HG02884 (cell line): Measurements from ENCODE around the gene C19orf38.

Experiments
- ATAC-seq: cut with Tn5 transposase; IDR thresholded peaks from one replicate; pipeline ENCODE4 v1.9.1; 2021; ENCODE audit warnings: mild to moderate bottlenecking, moderate library complexity; ENCODE audit not compliant: unreplicated experiment

The C19orf38 gene

GRCh38 chr19:10848230-10848856, at the start of gene C19orf38:
Gene C19orf38, plus strand, starts transcription at chr19:10848415. Its CDS starts 94 bp downstream, at chr19:10848509.
- no peak for ATAC-seq

- ATAC-seq = no peak
Measured at GRCh38 chr19:10800488-10800887, 47.7 kb upstream of the C19orf38 start.

GRCh38 chr19:10802479-10802878, 45.7 kb upstream of the C19orf38 start:
- ATAC-seq = no peak

- no peak for ATAC-seq
Measured at GRCh38 chr19:10803252-10803651, 45.0 kb upstream of the C19orf38 start.

- ATAC-seq = no peak
Measured at GRCh38 chr19:10805065-10805757, 43.0 kb upstream of the C19orf38 start.

GRCh38 chr19:10805758-10806247, 42.4 kb upstream of the C19orf38 start:
- ATAC-seq = no peak

GRCh38 chr19:10808937-10809649, 39.1 kb upstream of the C19orf38 start:
- ATAC-seq = no peak

- ATAC-seq = no peak
Measured at GRCh38 chr19:10809651-10810285, 38.4 kb upstream of the C19orf38 start.

- ATAC-seq = no peak
Measured at GRCh38 chr19:10811391-10812111, 36.7 kb upstream of the C19orf38 start.

GRCh38 chr19:10812196-10812595, 36.0 kb upstream of the C19orf38 start:
- ATAC-seq = no peak

GRCh38 chr19:10812902-10813404, 35.3 kb upstream of the C19orf38 start:
- no peak for ATAC-seq

- no peak for ATAC-seq
Measured at GRCh38 chr19:10815007-10815536, 33.1 kb upstream of the C19orf38 start.

- no peak for ATAC-seq
Measured at GRCh38 chr19:10815969-10816644, 32.1 kb upstream of the C19orf38 start.

- no peak for ATAC-seq
Measured at GRCh38 chr19:10816691-10817090, 31.5 kb upstream of the C19orf38 start.

GRCh38 chr19:10817291-10818038, 30.8 kb upstream of the C19orf38 start:
- ATAC-seq = no peak

GRCh38 chr19:10818301-10819123, 29.7 kb upstream of the C19orf38 start:
- no peak for ATAC-seq

GRCh38 chr19:10819124-10820060, 28.8 kb upstream of the C19orf38 start:
- ATAC-seq = no peak
